HepG2 (cell line): Measurements from ENCODE around the gene SPIB.

Experiments used
- CTCF ChIP-seq: sonication (generic); formaldehyde crosslinking; IDR thresholded peaks from 2 replicates; pipeline ENCODE4 v1.5.0; 2020; ENCODE audit warnings: mild to moderate bottlenecking, missing genetic modification reagents, moderate library complexity
- EED ChIP-seq: sonication (generic); formaldehyde crosslinking; IDR thresholded peaks from 2 replicates; pipeline ENCODE4 v1.5.0; 2020; ENCODE audit warnings: mild to moderate bottlenecking, missing genetic modification reagents
- POLR2A ChIP-seq, 2 experiments: IDR thresholded peaks; 2 replicates each; pipeline ENCODE4 v1.6.1; 2011; ENCODE audit warnings: low read depth in 2 of 2, low read length in 2 of 2, mild to moderate bottlenecking in 1 of 2, moderate library complexity in 1 of 2; ENCODE audit not compliant: insufficient read depth in 1 of 2
- RAD21 ChIP-seq: fragments of 450-650 bp; formaldehyde crosslinking; IDR thresholded peaks from 2 replicates; pipeline ENCODE4 v1.5.0; 2020; ENCODE audit warnings: mild to moderate bottlenecking
- ZFP1 ChIP-seq: IDR thresholded peaks from 2 replicates; pipeline ENCODE4 v1.6.1; 2016
- ZNF24 ChIP-seq: fragments of 450-650 bp; IDR thresholded peaks from 2 replicates; pipeline ENCODE4 v1.6.1; 2017; ENCODE audit warnings: antibody characterized with exemption, mild to moderate bottlenecking
- ZNF549 ChIP-seq: sonication (generic); formaldehyde crosslinking; IDR thresholded peaks from 2 replicates; pipeline ENCODE4 v1.5.0; 2020; ENCODE audit warnings: missing genetic modification reagents
- TF ChIP-seq, protein P1 (sequence below): sonication (generic); formaldehyde crosslinking; IDR thresholded peaks from 2 replicates; pipeline ENCODE4 v1.5.1; 2020; ENCODE audit warnings: missing genetic modification reagents, mild to moderate bottlenecking, borderline replicate concordance

DNA sequence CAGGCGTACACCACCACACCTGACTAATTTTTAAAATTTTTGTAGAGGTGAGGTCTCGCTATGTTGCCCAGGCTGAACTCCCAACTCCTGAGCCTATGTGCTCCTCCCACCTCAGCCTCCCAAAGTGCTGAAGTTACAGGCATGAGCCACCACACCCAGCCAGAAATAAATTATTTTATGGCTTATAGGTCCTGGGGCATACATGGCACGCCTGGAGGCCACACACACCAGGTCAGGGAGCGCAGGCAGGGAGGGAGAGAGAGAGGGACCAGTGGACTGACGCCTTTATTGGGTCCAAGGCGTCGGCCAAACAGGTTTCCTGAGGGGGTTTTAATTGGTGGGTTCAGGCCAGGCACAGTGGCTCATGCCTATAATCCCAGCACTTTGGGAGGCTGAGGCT, 6.8 kb downstream of the SPIB start:
- TF ChIP-seq RAD21 (CRISPR knock-in tag) (no peak), EED (CRISPR knock-in tag) (no peak), CTCF (CRISPR knock-in tag) (no peak), ZFP1 (CRISPR knock-in tag) (no peak), POLR2A (IDR thresholded peaks at IDR 0.05; ENCODE audit: insufficient read depth in 1 of 2, low read depth in 2 of 2, low read length in 2 of 2) (no peak), ZNF549 (CRISPR knock-in tag) (no peak), ZNF24 (no peak)
- TF ChIP-seq, protein P1, sequence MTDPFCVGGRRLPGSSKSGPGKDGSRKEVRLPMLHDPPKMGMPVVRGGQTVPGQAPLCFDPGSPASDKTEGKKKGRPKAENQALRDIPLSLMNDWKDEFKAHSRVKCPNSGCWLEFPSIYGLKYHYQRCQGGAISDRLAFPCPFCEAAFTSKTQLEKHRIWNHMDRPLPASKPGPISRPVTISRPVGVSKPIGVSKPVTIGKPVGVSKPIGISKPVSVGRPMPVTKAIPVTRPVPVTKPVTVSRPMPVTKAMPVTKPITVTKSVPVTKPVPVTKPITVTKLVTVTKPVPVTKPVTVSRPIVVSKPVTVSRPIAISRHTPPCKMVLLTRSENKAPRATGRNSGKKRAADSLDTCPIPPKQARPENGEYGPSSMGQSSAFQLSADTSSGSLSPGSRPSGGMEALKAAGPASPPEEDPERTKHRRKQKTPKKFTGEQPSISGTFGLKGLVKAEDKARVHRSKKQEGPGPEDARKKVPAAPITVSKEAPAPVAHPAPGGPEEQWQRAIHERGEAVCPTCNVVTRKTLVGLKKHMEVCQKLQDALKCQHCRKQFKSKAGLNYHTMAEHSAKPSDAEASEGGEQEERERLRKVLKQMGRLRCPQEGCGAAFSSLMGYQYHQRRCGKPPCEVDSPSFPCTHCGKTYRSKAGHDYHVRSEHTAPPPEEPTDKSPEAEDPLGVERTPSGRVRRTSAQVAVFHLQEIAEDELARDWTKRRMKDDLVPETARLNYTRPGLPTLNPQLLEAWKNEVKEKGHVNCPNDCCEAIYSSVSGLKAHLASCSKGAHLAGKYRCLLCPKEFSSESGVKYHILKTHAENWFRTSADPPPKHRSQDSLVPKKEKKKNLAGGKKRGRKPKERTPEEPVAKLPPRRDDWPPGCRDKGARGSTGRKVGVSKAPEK (CRISPR knock-in tag) = no peak
